Neuron (in vitro differentiated cells): ENCODE results near the gene APRT.

Experiments
- H2AFZ ChIP-seq: one replicate; pipeline ENCODE4 v1.6.1; 2013; ENCODE audit warnings: low read depth, mild to moderate bottlenecking, inconsistent platforms, low read length, moderate library complexity
- H3K27me3 ChIP-seq: one replicate; pipeline ENCODE4 v1.6.1; 2013; ENCODE audit warnings: low read length; ENCODE audit not compliant: insufficient read depth
- H3K36me3 ChIP-seq: one replicate; pipeline ENCODE4 v1.6.1; 2013; ENCODE audit warnings: low read length; ENCODE audit not compliant: insufficient read depth
- H3K4me1 ChIP-seq: one replicate; pipeline ENCODE4 v1.6.1; 2013; ENCODE audit warnings: low read length; ENCODE audit not compliant: insufficient read depth
- H3K4me3 ChIP-seq: 2 replicates; pipeline ENCODE4 v1.5.1; 2013; ENCODE audit warnings: mild to moderate bottlenecking, low read length, moderate library complexity
- H3K9me3 ChIP-seq: one replicate; pipeline ENCODE4 v1.6.1; 2013; ENCODE audit warnings: low read length

Gene APRT

DNA sequence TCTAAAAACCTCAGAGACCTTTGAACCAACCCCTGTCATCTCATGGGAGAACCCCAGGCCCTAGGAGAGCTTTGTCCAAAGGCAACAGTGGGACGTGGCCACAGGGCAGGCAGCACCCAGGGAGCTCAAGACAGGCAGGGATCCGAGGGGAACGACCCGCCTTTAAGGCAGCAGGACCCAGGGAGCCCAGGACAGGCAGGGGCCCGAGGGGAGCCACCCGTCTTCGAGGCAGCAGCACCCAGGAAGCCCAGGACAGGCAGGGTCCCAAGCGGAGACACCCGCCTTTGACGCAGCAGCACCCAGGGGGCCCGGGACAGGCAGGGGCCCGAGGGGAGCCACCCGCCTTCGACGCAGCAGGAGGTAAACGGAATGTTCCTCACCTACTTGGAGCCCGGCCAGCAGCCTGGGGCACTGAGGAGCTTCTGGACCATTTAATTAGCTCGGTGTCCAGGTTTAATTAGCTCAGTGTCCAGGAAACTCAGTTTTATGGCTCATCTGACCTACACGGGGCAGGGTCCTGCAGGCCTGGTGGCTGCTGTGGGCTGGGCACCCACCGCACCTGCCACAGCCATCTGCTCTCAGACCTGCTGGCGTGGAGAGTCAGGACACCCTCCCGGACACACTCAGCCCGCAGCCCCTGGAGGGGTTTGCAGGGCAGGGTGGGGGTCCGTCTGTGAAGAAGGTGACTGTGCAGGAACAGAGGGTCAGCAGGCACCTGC, 51.1 kb downstream of the APRT start:
- Histone ChIP-seq H3K4me1 (peaks cover 8% of the 10 kb centered on the region), H3K9me3 (peaks cover 3% of the 10 kb centered on the region), H3K36me3 (no peaks in the 10 kb centered on the region), H3K4me3 (no peak overlapping the region), H3K27me3 (no peaks in the 10 kb centered on the region), H2AFZ (no peak overlapping the region)

DNA sequence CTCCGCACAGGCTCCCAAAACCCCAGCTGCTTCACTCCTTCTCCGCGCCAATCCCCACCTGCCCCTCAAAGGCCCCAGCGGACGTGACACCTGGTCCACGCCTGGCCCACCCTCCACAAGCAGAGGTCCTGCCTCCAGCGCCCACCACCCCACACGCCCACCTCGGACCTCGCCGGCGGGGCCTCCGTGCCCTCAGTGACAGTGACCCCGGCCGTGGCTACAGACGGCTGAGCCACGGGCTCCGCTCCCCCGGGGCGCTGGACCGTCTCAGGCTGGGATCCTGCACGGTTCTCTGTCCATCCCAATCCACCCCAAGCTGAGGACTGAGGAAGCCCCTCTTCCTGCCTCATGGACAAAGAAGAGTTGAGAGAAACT, 51.8 kb downstream of the APRT start:
- Histone ChIP-seq H3K4me3 (no peak overlapping the region), H2AFZ (no peak overlapping the region), H3K27me3 (no peaks in the 10 kb centered on the region), H3K4me1 (peaks cover 10% of the 10 kb centered on the region), H3K36me3 (no peaks in the 10 kb centered on the region), H3K9me3 (peaks cover 3% of the 10 kb centered on the region)
